RWPE1 (cell line): ENCODE measurements around the gene PLS1.
A peak's percentile ranks its signal among the peaks of the same experiment; 100 is the strongest.
"Not testable (repeated sequence)": the region's sequence is repeated elsewhere in the genome, so short reads cannot be mapped to it uniquely, and the experiment has no call there.

Experiments used
- CTCF ChIA-PET: fragments of 350-600 bp; sonication (Branson Sonifier 250); formaldehyde crosslinking; extraction: SDS; loops from one replicate; lab custom pipeline; 2021; lab: Yijun Ruan, JAX
- POLR2A ChIA-PET: fragments of 400-600 bp; formaldehyde crosslinking; extraction: SDS; loops from one replicate; lab custom pipeline; 2020; ENCODE audit warnings: antibody characterized with exemption; ENCODE audit not compliant: low non-redundant PET; lab: Yijun Ruan, JAX
- DNase-seq: peaks from one replicate; pipeline ENCODE4 v3.0.0; 2012; ENCODE audit warnings: low spot score
- H3K27ac ChIP-seq: fragments of 450-650 bp; 2 replicates; pipeline ENCODE4 v1.5.1; 2017
- TF ChIP-seq, protein P1 (sequence below): fragments of 450-650 bp; conservative IDR thresholded peaks from 2 replicates; pipeline ENCODE4 v1.5.1; 2017; ENCODE audit warnings: low read depth, mild to moderate bottlenecking

The PLS1 gene

DNA sequence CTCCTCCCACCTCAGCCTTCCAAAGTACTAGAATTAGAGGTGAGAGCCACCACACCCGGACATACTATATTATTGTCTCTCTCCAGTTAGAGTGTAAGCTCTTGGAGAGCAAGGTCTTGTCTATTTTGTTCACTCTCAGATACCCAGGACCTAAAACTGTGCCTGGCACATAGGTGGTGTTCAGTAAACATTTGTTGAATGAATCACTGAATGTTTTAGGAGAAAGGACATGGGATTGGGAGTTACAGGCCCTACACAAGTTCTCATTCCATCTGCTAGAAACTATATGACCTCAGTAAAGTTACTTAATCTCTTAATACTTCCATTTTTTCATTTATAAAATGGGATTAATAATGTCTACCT, 16.2 kb upstream of the PLS1 start:
- no peak overlapping the region for H3K27ac ChIP-seq
- CTCF ChIA-PET, result interaction anchor here (1.0 kb wide), 1 partner anchor 101 kb away, joined by 3 read pairs; no protein-coding TSS in a partner anchor
- POLR2A ChIA-PET, result no interaction called here
- DNase-seq, result no peak
- TF ChIP-seq, protein P1, sequence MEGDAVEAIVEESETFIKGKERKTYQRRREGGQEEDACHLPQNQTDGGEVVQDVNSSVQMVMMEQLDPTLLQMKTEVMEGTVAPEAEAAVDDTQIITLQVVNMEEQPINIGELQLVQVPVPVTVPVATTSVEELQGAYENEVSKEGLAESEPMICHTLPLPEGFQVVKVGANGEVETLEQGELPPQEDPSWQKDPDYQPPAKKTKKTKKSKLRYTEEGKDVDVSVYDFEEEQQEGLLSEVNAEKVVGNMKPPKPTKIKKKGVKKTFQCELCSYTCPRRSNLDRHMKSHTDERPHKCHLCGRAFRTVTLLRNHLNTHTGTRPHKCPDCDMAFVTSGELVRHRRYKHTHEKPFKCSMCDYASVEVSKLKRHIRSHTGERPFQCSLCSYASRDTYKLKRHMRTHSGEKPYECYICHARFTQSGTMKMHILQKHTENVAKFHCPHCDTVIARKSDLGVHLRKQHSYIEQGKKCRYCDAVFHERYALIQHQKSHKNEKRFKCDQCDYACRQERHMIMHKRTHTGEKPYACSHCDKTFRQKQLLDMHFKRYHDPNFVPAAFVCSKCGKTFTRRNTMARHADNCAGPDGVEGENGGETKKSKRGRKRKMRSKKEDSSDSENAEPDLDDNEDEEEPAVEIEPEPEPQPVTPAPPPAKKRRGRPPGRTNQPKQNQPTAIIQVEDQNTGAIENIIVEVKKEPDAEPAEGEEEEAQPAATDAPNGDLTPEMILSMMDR, result no peak

DNA sequence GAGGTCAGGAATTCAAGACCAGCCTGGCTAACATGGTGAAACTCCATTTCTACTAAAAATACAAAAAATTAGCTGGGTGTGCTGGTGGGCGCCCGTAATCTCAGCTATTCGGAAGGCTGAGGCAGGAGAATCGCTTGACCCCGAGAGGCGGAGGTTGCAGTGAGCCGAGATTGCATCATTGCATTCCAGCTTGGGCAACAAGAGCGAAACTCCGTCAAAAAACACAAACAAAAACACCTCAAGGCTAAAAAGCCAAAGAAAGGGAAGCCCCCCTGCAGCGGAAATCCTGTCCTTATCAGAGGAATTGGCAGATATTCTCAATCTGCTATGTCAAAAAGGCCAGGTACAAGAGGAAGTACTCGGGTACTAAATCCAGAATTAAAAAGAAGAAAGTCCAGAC, 15.1 kb upstream of the PLS1 start:
- POLR2A ChIA-PET, H3K27ac ChIP-seq, CTCF ChIA-PET, DNase-seq: not testable (repeated sequence)

DNA sequence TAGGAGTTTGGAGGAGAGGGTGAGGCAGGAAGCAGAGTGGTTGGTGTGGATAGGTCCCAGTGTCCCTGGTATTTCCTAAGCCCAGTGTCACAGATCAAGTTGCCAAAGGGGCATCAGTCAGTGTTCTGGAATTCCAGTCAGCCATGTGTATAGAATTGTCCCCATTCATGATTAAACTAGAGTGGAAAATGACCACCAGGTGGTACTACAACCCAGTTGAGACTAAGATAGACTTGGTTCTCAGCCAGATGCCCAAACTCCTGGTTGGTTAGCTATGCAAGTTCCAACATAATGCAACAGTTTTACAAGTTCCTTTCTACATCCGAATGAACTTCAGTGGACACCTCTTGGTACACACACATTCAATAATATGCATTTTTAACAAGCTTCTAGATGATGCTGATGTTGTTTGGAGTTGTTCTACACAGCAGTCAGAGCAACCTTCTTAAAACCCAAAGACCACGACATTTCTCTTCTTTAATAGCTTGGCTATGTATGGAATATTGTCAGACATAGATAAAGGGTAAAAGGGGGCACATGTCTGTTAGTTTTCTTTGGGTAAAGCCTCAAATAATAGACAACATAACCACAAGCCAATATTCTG, 9.3 kb upstream of the PLS1 start:
- peak; percentile 74 for DNase-seq
- POLR2A ChIA-PET, result no interaction called here
- CTCF ChIA-PET, result interaction anchor here (0.5 to 1.2 kb wide), 9 partner anchors 9 to 927 kb away, joined by 3 to 7 read pairs (median 4); partner anchors contain the start of gene PLS1
- TF ChIP-seq, protein P1, result peak; percentile 71
- no peak overlapping the region for H3K27ac ChIP-seq

DNA sequence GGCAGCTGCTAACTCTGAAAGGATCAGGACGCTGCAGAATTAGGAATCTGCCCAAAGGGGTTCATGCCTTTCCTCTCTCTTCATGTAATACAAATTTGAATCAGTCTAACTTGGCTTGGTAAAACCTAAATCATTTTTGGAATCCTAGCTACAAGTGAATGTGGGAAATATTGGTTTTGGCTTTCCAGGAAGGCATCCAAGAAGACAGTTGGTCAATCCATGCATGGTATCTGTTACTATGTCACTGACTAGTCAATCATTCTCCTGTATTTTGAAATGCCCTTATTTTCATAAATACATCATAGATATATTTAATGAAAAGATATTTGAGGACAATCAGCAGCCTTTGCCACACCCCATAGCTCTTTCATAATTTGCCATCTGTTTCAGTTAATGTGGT, 7.5 kb upstream of the PLS1 start:
- CTCF ChIA-PET, result interaction anchor here (0.9 to 1.4 kb wide), 2 partner anchors 92 to 240 kb away, joined by 4 to 7 read pairs; no protein-coding TSS in a partner anchor

DNA sequence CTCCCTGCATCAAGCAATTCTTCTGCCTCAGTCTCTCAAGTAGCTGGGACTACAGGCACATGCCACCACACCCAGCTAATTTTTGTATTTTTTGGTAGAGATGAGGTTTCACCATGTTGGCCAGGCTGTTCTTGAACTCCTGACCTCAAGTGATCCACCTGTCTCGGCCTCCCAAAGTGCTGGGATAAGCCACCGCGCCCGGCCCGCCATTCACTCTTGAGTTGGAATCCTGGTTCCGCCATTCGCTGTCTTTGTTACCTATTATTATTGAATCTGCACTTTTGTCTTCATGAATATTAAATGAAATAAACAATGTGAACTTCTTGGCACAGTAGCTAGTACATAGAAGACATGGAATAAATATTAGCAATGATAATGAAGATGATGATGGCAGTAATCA, 3.9 kb upstream of the PLS1 start:
- DNase-seq, H3K27ac ChIP-seq: not testable (repeated sequence)
- ChIA-PET POLR2A (interaction anchor here (0.6 kb wide), 3 partner anchors 10 to 215 kb away, joined by 3 to 4 read pairs (median 3); no protein-coding TSS in a partner anchor), CTCF (interaction anchor here (0.7 kb wide), 2 partner anchors 15 to 274 kb away, joined by 5 to 8 read pairs; no protein-coding TSS in a partner anchor)

More for the DNA sequence above, 7.5 kb upstream of the PLS1 start:
- TF ChIP-seq, protein P1, result no peak
- no peak for DNase-seq
- POLR2A ChIA-PET, result no interaction called here
- H3K27ac ChIP-seq, result no peak overlapping the region

DNA sequence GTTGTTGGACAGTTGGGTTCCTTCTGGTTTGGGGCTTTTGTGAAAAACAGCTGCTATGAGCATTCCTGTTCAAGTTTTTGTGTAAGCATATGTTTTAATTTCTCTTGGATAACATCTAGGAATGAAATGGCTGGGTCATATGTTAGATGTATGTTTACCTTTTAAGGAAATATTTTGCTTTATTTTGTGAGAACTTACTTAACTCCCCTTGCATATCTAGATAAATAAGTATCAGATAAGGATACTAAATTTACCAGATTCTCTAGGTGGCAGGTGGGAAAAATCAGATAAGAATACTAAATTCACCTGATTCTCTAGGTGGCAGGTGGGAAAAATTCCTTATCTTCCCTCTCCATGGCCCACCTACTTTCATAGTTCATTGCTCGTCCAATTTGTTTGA, 1.1 kb upstream of the PLS1 start:
- TF ChIP-seq, protein P1, result no peak
- no peak overlapping the region for H3K27ac ChIP-seq
- no peak for DNase-seq
- ChIA-PET CTCF (no interaction called here), POLR2A (no interaction called here)

DNA sequence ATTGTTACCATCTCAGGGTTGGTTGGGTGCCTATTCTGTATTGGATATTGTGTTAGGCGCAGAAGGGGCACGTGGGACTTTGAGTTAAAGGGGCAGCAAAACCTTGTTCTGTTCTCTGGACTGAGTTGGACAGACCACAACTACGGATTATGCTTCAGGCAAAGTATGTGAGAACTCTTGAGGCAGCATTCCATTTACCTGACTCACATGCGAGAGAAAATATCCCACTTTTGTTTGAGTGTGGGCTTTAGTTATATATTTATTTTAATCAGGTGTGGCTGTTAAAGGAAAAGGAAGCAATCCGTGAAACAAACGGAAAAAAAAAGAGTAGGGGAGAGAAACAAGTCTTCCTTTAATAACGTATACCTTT, 627 bp upstream of the PLS1 start:
- no peak overlapping the region; the same call in 1 of the 2 replicates for H3K27ac ChIP-seq
- ChIA-PET CTCF (no interaction called here), POLR2A (no interaction called here)
- DNase-seq, result peak; percentile 57
- TF ChIP-seq, protein P1, result no peak
